Measurements from ENCODE around the gene LAMTOR3.

DNA sequence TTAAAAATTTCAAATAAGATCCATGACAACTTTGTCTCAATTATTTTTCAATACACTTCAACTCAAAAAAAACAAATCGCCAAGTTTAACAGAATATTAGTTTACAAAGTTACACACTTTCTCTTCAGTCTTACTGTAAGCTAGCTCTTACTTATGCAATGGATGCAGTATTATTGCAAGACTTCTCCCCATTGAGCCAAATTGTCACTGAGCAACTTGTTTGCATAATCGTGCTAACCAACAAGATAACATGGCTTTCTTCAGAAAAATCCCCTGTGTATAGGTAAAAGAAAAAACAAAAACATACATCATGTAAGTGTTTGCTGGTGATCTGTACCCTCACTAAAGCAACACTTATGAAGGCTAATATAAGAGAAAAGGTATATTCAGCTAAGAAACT lies 33.3 kb upstream of the LAMTOR3 start:
- TF ChIP-seq, protein P1, sequence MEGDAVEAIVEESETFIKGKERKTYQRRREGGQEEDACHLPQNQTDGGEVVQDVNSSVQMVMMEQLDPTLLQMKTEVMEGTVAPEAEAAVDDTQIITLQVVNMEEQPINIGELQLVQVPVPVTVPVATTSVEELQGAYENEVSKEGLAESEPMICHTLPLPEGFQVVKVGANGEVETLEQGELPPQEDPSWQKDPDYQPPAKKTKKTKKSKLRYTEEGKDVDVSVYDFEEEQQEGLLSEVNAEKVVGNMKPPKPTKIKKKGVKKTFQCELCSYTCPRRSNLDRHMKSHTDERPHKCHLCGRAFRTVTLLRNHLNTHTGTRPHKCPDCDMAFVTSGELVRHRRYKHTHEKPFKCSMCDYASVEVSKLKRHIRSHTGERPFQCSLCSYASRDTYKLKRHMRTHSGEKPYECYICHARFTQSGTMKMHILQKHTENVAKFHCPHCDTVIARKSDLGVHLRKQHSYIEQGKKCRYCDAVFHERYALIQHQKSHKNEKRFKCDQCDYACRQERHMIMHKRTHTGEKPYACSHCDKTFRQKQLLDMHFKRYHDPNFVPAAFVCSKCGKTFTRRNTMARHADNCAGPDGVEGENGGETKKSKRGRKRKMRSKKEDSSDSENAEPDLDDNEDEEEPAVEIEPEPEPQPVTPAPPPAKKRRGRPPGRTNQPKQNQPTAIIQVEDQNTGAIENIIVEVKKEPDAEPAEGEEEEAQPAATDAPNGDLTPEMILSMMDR (IDR thresholded peaks at IDR 0.05) = no peak
- TF ChIP-seq EP300 (IDR thresholded peaks at IDR 0.05) (no peak), POLR2A (IDR thresholded peaks at IDR 0.05) (no peak)
